Stimulated activated CD8-positive, alpha-beta memory T cell treated with anti-CD3 and anti-CD28 coated beads, Interleukin-12 subunit alpha, Interleukin-12 subunit beta, amount 100 ng/mL, for 1 hour (primary cell): Measurements from ENCODE around the gene NPTXR.

ENCODE experiments used
- DNase-seq: peaks from one replicate; pipeline ENCODE4 v3.0.0-alpha.2; 2020; ENCODE audit warnings: low read depth

The NPTXR gene

GRCh38 chr22:38852522-38852921, 8.7 kb upstream of the NPTXR start:
- DNase-seq, result no peak

GRCh38 chr22:38850941-38851849, 7.4 kb upstream of the NPTXR start:
- no peak for DNase-seq

- DNase-seq, result no peak
These were observed 6.6 kb upstream of the NPTXR start for GRCh38 chr22:38850399-38850798.

- no peak for DNase-seq
These were observed 6.0 kb upstream of the NPTXR start for GRCh38 chr22:38849811-38850210.

- DNase-seq, result no peak
These were observed 2.6 kb upstream of the NPTXR start for GRCh38 chr22:38846412-38846811.

GRCh38 chr22:38845004-38845740, 1.3 kb upstream of the NPTXR start:
- no peak for DNase-seq

GRCh38 chr22:38844315-38845003, 631 bp upstream of the NPTXR start:
- no peak for DNase-seq

- DNase-seq, result peak; percentile 4
These were observed 599 bp downstream of the NPTXR start for GRCh38 chr22:38843201-38843656.

GRCh38 chr22:38842512-38843200, 1.2 kb downstream of the NPTXR start:
- no peak for DNase-seq

GRCh38 chr22:38841635-38842034, 2.2 kb downstream of the NPTXR start:
- no peak for DNase-seq

- DNase-seq, result no peak
These were observed 2.6 kb downstream of the NPTXR start for GRCh38 chr22:38841211-38841610.

GRCh38 chr22:38840129-38840528, 3.7 kb downstream of the NPTXR start:
- DNase-seq, result no peak

- no peak for DNase-seq
These were observed 4.1 kb downstream of the NPTXR start for GRCh38 chr22:38839686-38840085.

- no peak for DNase-seq
These were observed 6.4 kb downstream of the NPTXR start for GRCh38 chr22:38837414-38837928.

GRCh38 chr22:38835888-38836301, 7.9 kb downstream of the NPTXR start:
- no peak for DNase-seq

- no peak for DNase-seq
These were observed 8.8 kb downstream of the NPTXR start for GRCh38 chr22:38834991-38835390.

GRCh38 chr22:38834215-38834953, 9.4 kb downstream of the NPTXR start:
- no peak for DNase-seq

- DNase-seq, result no peak
These were observed 10.8 kb downstream of the NPTXR start for GRCh38 chr22:38833061-38833460.

GRCh38 chr22:38832005-38832978, 11.5 kb downstream of the NPTXR start:
- DNase-seq, result no peak
